PC-3 (cell line): ENCODE data around the gene GOPC. TPM values are rescaled to one million over a fixed set of nuclear protein-coding genes. Genes with fewer than 3 reads are reported as not detected.
A peak's percentile ranks its signal among the peaks of the same experiment; 100 is the strongest.

Experiments
- ATAC-seq: fragments of 200-7000 bp; cut with Tn5 transposase; 2 replicates; pipeline ENCODE4 v1.9.1; 2020; ENCODE audit warnings: mild to moderate bottlenecking, moderate library complexity
- BruUV-seq: library from RNA; stranded (reverse); fragments of 400-500 nt; replicated peaks from 2 replicates; lab custom pipeline; 2021; lab: Mats Ljungman, UMichigan
- CTCF ChIA-PET: fragments of 300-600 bp; sonication (Branson Sonifier 250); formaldehyde crosslinking; loops from one replicate; lab custom pipeline; 2022; ENCODE audit warnings: antibody characterized with exemption; lab: Charles Lee
- POLR2A ChIA-PET: fragments of 300-600 bp; sonication (Branson Sonifier 250); formaldehyde crosslinking; loops from one replicate; lab custom pipeline; 2022; ENCODE audit warnings: antibody characterized with exemption; ENCODE audit not compliant: unreplicated experiment; lab: Charles Lee
- DNase-seq: peaks from one replicate; pipeline ENCODE4 v3.0.0-alpha.2; 2015
- H2AFZ ChIP-seq: fragments of 300-600 bp; sonication (generic); 2 replicates; pipeline ENCODE4 v1.6.0; 2016; ENCODE audit warnings: antibody characterized with exemption, low read length
- H3F3A ChIP-seq: fragments of 300-600 bp; sonication (generic); one replicate; pipeline ENCODE4 v1.6.0; 2017; ENCODE audit warnings: antibody characterized with exemption, low read length, control low read depth, mild to moderate bottlenecking; ENCODE audit not compliant: unreplicated experiment
- H3K27ac ChIP-seq: fragments of 300-600 bp; sonication (generic); 2 replicates; pipeline ENCODE4 v1.5.1; 2016; ENCODE audit warnings: mild to moderate bottlenecking, low read length
- H3K27me3 ChIP-seq: fragments of 300-600 bp; sonication (generic); 2 replicates; pipeline ENCODE4 v1.6.1; 2016; ENCODE audit warnings: low read length, mixed read lengths
- H3K36me3 ChIP-seq: fragments of 300-600 bp; sonication (generic); 2 replicates; pipeline ENCODE4 v1.6.1; 2016; ENCODE audit warnings: low read depth, mixed run types, low read length, mixed read lengths
- H3K4me1 ChIP-seq: fragments of 300-600 bp; sonication (generic); 2 replicates; pipeline ENCODE4 v1.5.1; 2016; ENCODE audit warnings: low read length; ENCODE audit not compliant: insufficient read depth
- H3K4me2 ChIP-seq: fragments of 300-600 bp; sonication (generic); 2 replicates; pipeline ENCODE4 v1.6.0; 2016; ENCODE audit warnings: low read length
- H3K4me3 ChIP-seq: fragments of 300-600 bp; sonication (generic); 2 replicates; pipeline ENCODE4 v1.5.1; 2016; ENCODE audit warnings: mild to moderate bottlenecking, low read length, mixed read lengths
- H3K79me2 ChIP-seq: fragments of 300-600 bp; sonication (generic); 2 replicates; pipeline ENCODE4 v1.6.1; 2017; ENCODE audit warnings: low read length, mixed read lengths
- H3K9ac ChIP-seq: fragments of 300-600 bp; sonication (generic); 2 replicates; pipeline ENCODE4 v1.6.0; 2016; ENCODE audit warnings: mild to moderate bottlenecking, low read length
- H3K9me2 ChIP-seq: fragments of 300-600 bp; sonication (generic); replicated peaks from 2 replicates; pipeline ENCODE4 v1.6.1; 2016; ENCODE audit warnings: mixed run types, low read length, mixed read lengths
- H3K9me3 ChIP-seq: fragments of 300-600 bp; sonication (generic); 2 replicates; pipeline ENCODE4 v1.6.1; 2016; ENCODE audit warnings: low read length, mixed read lengths
- H4K20me1 ChIP-seq: fragments of 300-600 bp; sonication (generic); 2 replicates; pipeline ENCODE4 v1.6.1; 2016; ENCODE audit warnings: low read length, mixed read lengths
- EZH2 ChIP-seq: fragments of 300-600 bp; sonication (generic); IDR thresholded peaks from one replicate; pipeline ENCODE4 v1.6.1; 2017; ENCODE audit warnings: antibody characterized with exemption, mild to moderate bottlenecking, low read length; ENCODE audit not compliant: unreplicated experiment
- EZH2phosphoT487 ChIP-seq: fragments of 300-600 bp; sonication (generic); IDR thresholded peaks from 2 replicates; pipeline ENCODE4 v1.6.1; 2018; ENCODE audit warnings: mild to moderate bottlenecking, antibody characterized with exemption, low read length, borderline replicate concordance
- intact Hi-C: fragments of 100-400 bp; cut with micrococcal nuclease; formaldehyde crosslinking; loops from 2 replicates; pipeline ENCODE4 v1.9.0; 2023
- total RNA-seq: library from RNA; depleted of rRNA; stranded (reverse); fragments of >200 nt; gene quantifications from 2 replicates; pipeline ENCODE4 v1.2.3, GENCODE V29; 2014
- TF ChIP-seq, protein P1 (sequence below): fragments of 300-600 bp; sonication (generic); conservative IDR thresholded peaks from 2 replicates; pipeline ENCODE4 v1.5.1; 2017; ENCODE audit warnings: antibody characterized with exemption, low read depth, mild to moderate bottlenecking, low read length

The GOPC gene
- total RNA-seq, 1 experiment from 2014 or later: 15.8 TPM

DNA sequence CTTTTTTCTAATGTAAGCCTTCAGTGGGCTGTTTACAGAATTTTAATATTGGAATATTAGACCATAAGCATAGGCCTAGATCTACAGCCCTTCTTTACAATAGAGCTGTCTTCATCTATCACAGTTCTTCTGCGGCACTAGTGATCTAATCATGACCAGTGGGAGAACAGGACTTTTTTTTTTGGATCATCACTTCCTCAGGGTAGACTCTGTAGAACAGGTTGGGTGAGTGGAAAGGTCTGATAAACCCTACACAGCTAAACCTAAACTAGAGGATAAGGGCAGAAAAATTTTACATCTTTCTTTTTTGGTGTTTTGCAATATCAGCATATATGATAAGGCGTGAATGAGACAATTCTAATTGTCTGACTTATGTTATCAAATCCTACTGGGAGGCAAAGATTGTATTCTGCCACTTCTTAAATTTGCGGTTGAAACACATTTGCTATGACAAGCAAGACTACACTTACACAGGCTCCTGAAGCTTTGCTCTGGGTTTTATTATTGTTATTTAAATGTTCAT, 52.2 kb downstream of the GOPC start:
- peak; percentile 67 for DNase-seq

DNA sequence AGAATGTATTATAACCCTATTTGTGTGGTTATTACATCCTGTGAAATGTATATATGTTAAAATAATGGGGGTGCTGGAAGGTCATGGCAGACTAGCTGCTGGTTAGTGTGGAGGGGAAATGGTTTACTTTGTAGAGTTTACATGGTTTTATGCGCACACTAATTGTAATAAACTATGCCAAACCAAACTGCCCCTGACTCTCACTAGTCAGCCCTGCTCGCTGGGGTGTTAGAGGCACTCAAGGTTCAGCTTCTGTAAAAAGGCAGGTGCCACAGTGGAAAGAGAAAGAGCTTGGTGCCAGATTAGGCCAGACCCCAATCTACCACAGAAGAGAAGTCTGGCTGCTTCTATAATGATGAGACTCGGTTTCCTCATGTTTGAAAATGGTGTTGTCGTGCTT, 52.7 kb downstream of the GOPC start:
- POLR2A ChIA-PET: no interaction called here
- TF ChIP-seq EZH2: no peak
- TF ChIP-seq EZH2phosphoT487: no peak
- TF ChIP-seq, protein P1, sequence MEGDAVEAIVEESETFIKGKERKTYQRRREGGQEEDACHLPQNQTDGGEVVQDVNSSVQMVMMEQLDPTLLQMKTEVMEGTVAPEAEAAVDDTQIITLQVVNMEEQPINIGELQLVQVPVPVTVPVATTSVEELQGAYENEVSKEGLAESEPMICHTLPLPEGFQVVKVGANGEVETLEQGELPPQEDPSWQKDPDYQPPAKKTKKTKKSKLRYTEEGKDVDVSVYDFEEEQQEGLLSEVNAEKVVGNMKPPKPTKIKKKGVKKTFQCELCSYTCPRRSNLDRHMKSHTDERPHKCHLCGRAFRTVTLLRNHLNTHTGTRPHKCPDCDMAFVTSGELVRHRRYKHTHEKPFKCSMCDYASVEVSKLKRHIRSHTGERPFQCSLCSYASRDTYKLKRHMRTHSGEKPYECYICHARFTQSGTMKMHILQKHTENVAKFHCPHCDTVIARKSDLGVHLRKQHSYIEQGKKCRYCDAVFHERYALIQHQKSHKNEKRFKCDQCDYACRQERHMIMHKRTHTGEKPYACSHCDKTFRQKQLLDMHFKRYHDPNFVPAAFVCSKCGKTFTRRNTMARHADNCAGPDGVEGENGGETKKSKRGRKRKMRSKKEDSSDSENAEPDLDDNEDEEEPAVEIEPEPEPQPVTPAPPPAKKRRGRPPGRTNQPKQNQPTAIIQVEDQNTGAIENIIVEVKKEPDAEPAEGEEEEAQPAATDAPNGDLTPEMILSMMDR: no peak

More for the DNA sequence above, 52.2 kb downstream of the GOPC start:
- H2AFZ ChIP-seq: no peak overlapping the region
- ChIA-PET POLR2A (no interaction called here), CTCF (interaction anchor here (1.1 kb wide), 1 partner anchor 100 kb away, joined by 5 read pairs; no protein-coding TSS in a partner anchor)
- intact Hi-C loops: no loop called here
- no peaks in the 10 kb centered on the region for H3K9me3 ChIP-seq
- H3K36me3 ChIP-seq: no peaks in the 10 kb centered on the region; the same call in none of the 2 replicates
- TF ChIP-seq EZH2 (no peak), EZH2phosphoT487 (no peak)
- TF ChIP-seq, protein P1: no peak
- no peak overlapping the region for H3K4me3 ChIP-seq
- no peaks in the 10 kb centered on the region for H3K27me3 ChIP-seq
- H3K79me2 ChIP-seq: no peaks in the 10 kb centered on the region
- no TSS peak for BruUV-seq
- H3K4me1 ChIP-seq: peaks cover 41% of the 10 kb centered on the region
- no peaks in the 10 kb centered on the region for H4K20me1 ChIP-seq
- no peak overlapping the region for H3K9ac ChIP-seq
- H3F3A ChIP-seq: no peaks in the 10 kb centered on the region
- ATAC-seq: no peak
- peak overlapping the region; percentile 78 for H3K4me2 ChIP-seq
- no peaks in the 10 kb centered on the region for H3K9me2 ChIP-seq
- H3K27ac ChIP-seq: no peak overlapping the region

DNA sequence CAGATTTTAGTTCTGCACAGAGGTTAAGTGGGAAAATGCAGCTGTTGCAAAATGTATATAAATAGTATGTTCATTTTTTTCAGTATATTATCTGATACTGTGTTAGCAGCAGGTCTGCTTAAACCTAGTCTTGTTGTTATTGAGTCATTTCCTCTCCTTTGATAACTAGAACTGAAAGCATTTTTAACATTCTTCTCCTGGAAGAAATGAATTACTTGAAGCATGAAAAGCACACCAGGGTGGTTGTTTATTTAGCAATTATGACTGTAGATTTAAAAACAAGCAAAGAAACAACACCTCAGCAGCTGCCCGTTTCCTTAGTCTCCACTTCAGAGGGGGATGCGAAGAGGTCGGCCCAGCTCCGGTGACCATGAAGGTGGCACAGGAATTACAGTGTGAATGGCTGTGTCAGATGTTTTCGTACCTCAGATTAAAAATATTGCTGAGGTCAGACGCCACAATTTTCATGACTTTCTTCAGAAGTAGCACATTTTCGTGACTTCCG, 53.5 kb downstream of the GOPC start:
- Histone ChIP-seq H3K4me1 (peaks cover 47% of the 10 kb centered on the region), H3K9me2 (no peaks in the 10 kb centered on the region), H3K36me3 (no peaks in the 10 kb centered on the region; the same call in none of the 2 replicates), H3K9me3 (no peaks in the 10 kb centered on the region), H3F3A (peaks cover 4% of the 10 kb centered on the region), H3K27me3 (no peaks in the 10 kb centered on the region), H3K79me2 (no peaks in the 10 kb centered on the region), H3K4me3 (peak overlapping the region; percentile 42), H4K20me1 (no peaks in the 10 kb centered on the region), H3K27ac (0 out of 2 replicates have a peak overlapping the region, but pooled peaks have one; percentile 8), H3K9ac (no peak overlapping the region), H2AFZ (peak overlapping the region; percentile 7; the same call in 1 of the 2 replicates), H3K4me2 (peak overlapping the region; percentile 78)
- DNase-seq: peak; percentile 75
- BruUV-seq: no TSS peak
- peak; percentile 76 for ATAC-seq
- POLR2A ChIA-PET: no interaction called here
- intact Hi-C loops: loop anchor here (2.0 to 5.0 kb wide), 3 partner anchors 52 to 162 kb away; partner anchors contain the start of gene DCBLD1
- TF ChIP-seq EZH2: no peak
- no peak for TF ChIP-seq EZH2phosphoT487
- TF ChIP-seq, protein P1: no peak
- CTCF ChIA-PET: interaction anchor here (1.1 kb wide), 1 partner anchor 99 kb away, joined by 5 read pairs; no protein-coding TSS in a partner anchor

More for the DNA sequence above, 52.7 kb downstream of the GOPC start:
- H3K79me2 ChIP-seq: no peaks in the 10 kb centered on the region
- no peak overlapping the region for H3K9ac ChIP-seq
- CTCF ChIA-PET: interaction anchor here (1.1 kb wide), 1 partner anchor 100 kb away, joined by 5 read pairs; no protein-coding TSS in a partner anchor
- H3K27ac ChIP-seq: no peak overlapping the region
- no peaks in the 10 kb centered on the region for H3K27me3 ChIP-seq
- no peaks in the 10 kb centered on the region; the same call in none of the 2 replicates for H3K36me3 ChIP-seq
- no peaks in the 10 kb centered on the region for H4K20me1 ChIP-seq
- peak overlapping the region; percentile 78 for H3K4me2 ChIP-seq
- no peak overlapping the region for H2AFZ ChIP-seq
- H3K9me2 ChIP-seq: no peaks in the 10 kb centered on the region
- peaks cover 43% of the 10 kb centered on the region for H3K4me1 ChIP-seq
- H3K4me3 ChIP-seq: no peak overlapping the region
- intact Hi-C loops: loop anchor here (2.0 to 5.0 kb wide), 3 partner anchors 53 to 162 kb away; partner anchors contain the start of gene DCBLD1
- no peaks in the 10 kb centered on the region for H3K9me3 ChIP-seq
- H3F3A ChIP-seq: peaks cover under 1% of the 10 kb centered on the region
- no peak for ATAC-seq
- DNase-seq: no peak
- no TSS peak for BruUV-seq
